Epithelial cell of prostate (primary cell): ENCODE data around the gene C5orf58.
"Not testable (repeated sequence)": the region's sequence is repeated elsewhere in the genome, so short reads cannot be mapped to it uniquely, and the experiment has no call there.

ENCODE experiments used
- DNase-seq: peaks from one replicate; pipeline ENCODE4 v3.0.0-alpha.2; 2011; ENCODE audit warnings: low read depth, low spot score
- H3K27ac ChIP-seq: fragments of 450-650 bp; 2 replicates; pipeline ENCODE4 v1.5.1; 2017; ENCODE audit warnings: mild to moderate bottlenecking

The C5orf58 gene

DNA sequence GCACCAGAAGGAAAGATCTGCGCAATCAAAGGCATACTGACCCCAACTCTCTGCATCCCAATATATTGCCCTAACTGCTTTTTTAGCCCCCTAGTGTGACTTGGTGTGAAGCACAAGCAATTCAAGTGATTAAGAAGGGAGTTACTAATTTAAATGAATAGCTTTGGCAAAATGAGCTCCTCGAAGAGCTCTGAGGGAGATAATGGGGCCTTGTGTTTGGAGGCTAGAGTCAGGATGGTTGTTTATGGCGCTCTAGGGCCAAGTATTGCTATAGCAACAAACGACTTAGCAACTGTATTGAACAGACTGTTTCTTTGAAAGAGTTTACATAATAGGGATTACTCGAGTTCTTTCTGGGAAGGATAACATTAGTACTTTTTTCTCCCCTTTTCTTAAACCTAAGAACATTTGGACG lies 11.5 kb upstream of the C5orf58 start:
- H3K27ac ChIP-seq, result no peak overlapping the region
- no peak for DNase-seq

DNA sequence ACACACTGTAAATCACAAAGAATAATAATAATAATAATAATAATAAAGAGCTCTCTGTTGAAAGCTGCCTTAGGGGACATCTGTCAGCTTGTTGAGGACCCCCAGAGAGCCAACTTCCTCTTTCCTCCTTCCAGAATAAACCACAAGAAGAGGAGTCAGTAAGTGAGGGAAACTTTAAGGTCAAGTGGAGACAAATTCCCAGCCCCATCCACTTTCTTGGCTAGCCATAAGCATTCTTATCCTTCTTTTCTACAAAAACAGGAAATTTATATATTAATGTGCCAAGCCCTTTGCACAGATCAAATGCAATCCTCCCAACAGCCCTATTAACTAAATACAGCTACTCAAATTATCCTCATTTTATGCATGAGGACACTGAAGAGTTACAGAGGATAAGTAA lies 9.4 kb upstream of the C5orf58 start:
- DNase-seq, result no peak
- no peak overlapping the region for H3K27ac ChIP-seq

DNA sequence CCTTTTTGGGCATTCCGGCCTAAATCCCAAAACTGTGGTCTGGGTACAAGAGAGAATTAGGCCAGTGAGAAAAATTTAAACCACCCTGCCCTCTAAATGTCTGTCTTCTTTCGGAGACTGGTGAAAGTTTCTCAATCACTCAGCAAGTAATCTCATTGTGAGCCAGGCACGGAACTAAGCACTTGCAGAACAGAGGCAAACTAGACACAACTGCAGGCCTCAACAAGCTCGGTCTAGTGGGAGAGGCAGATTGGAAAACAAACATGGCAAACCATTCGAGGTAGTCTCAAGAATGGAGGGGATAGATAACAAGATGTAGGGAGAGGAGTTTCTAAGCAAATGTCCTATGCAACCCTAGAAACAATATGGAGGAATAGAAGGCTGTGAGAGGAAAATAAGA lies 8.9 kb upstream of the C5orf58 start:
- no peak for DNase-seq
- no peak overlapping the region for H3K27ac ChIP-seq

- H3K27ac ChIP-seq, result no peak overlapping the region
- no peak for DNase-seq
Observed at GRCh38 chr5:170225326-170226128, 7.3 kb upstream of the C5orf58 start.

- no peak for DNase-seq
- H3K27ac ChIP-seq, result no peak overlapping the region
Observed at GRCh38 chr5:170226129-170226615, 6.6 kb upstream of the C5orf58 start.

- no peak for DNase-seq
- H3K27ac ChIP-seq, result no peak overlapping the region
Observed at GRCh38 chr5:170226661-170227060, 6.1 kb upstream of the C5orf58 start.

DNA sequence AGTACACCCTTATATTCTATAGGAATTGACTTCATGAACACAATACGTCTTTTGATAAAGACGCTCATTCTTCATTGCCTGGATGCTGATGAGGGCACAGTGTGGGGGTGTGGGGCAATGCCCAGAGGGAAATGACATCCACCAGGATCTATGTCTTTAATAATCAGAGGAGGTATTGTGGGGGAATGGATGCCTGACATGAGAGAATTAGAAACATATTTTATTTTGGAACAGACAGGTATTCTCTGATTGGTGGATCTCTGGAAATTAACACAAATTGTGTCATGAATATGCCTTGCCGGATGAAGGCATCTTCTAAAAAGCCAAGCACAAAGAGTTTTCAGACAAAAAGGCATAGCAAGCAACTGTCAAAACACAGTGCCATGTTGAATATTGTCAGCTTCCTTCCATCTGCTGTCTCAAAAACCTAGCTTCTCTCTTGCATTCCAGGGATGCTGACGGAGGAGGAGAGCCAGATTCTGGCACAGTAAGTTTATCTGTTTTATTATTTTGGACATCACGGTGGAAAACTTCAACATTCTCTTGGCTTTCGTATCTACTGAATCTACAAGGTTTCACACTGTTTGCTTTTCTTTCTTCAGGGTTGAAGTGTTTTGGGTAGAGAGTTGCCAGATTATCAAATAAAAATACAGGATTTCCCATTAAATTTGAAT lies 3.9 kb upstream of the C5orf58 start:
- no peak overlapping the region for H3K27ac ChIP-seq
- DNase-seq, result no peak

GRCh38 chr5:170233358-170233892 lies 640 bp downstream of the C5orf58 start:
- DNase-seq, result no peak

DNA sequence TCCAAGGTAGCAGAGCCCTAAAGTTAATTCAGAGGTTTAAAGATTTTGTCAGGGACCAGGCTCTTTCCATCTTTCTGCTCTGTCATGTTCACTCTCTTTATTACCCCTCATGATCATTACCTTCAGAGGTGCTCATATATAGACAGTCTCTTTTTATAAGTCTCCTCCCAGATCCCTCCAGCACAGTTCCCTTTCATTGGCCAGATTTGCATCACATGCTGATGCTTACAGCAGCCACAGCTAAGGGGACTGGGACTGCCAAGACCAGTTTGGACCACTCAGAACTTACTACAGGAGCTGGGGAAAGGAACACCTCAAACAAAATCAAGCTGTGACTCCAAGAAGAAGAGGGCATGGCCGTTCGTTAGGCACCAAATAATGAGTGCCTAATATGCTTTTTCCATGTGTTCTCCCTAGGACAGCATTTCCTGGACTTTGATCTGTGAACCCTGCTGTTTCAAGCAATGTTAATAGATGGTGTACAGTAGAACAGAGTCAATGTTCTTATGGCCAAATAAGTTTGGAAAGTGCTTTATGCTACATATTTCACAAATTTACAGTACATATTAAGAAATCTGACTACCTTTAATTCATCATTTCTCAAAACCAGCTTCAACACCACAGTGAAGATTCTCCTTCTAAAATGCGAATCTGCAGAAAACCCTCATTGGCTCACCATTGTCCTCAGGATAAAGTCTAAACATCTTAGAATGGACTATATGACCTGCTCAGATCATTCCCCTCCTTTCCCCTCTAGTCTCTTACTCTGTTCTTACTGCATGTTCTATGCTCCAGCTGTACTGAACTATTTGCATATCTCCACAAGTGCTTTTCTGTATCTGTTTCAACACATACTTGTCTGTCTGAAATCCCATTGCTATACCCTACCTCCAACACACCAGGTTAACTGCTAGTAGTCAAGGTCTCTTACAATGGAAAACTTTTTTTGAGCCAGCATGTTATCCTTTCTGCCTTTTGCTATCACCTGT lies 3.4 kb downstream of the C5orf58 start:
- H3K27ac ChIP-seq, result no peak overlapping the region
- DNase-seq, result no peak

More at GRCh38 chr5:170233358-170233892, 640 bp downstream of the C5orf58 start:
- no peak overlapping the region for H3K27ac ChIP-seq

- no peak overlapping the region for H3K27ac ChIP-seq
- DNase-seq, result no peak
Observed at GRCh38 chr5:170238456-170239196, 5.8 kb downstream of the C5orf58 start.

DNA sequence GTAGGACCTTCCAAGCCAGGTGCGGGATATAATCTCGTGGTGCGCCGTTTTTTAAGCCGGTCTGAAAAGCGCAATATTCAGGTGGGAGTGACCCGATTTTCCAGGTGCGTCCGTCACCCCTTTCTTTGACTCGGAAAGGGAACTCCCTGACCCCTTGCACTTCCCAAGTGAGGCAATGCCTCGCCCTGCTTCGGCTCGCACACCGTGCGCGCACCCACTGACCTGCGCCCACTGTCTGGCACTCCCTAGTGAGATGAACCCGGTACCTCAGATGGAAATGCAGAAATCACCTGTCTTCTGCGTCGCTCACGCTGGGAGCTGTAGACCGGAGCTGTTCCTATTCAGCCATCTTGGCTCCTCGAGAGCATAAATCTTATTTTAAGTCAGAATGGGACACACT lies 12.7 kb downstream of the C5orf58 start:
- not testable (repeated sequence) for DNase-seq, H3K27ac ChIP-seq

GRCh38 chr5:170246126-170246870 lies 13.5 kb downstream of the C5orf58 start:
- no peak overlapping the region for H3K27ac ChIP-seq
- no peak for DNase-seq

GRCh38 chr5:170247363-170247762 lies 14.6 kb downstream of the C5orf58 start:
- no peak for DNase-seq
- no peak overlapping the region for H3K27ac ChIP-seq

GRCh38 chr5:170248172-170248930 lies 15.6 kb downstream of the C5orf58 start:
- no peak for DNase-seq
- no peak overlapping the region for H3K27ac ChIP-seq

GRCh38 chr5:170248931-170249227 lies 16.1 kb downstream of the C5orf58 start:
- not testable (repeated sequence) for DNase-seq, H3K27ac ChIP-seq

- DNase-seq, result no peak
- H3K27ac ChIP-seq, result no peak overlapping the region
Observed at GRCh38 chr5:170249355-170249754, 16.6 kb downstream of the C5orf58 start.

- no peak for DNase-seq
- H3K27ac ChIP-seq, result no peak overlapping the region
Observed at GRCh38 chr5:170250810-170251317, 18.1 kb downstream of the C5orf58 start.

- peak; percentile 45 for DNase-seq
- no peak overlapping the region for H3K27ac ChIP-seq
Observed at GRCh38 chr5:170251462-170251861, 18.7 kb downstream of the C5orf58 start.
